HFF-Myc (cell line): ENCODE results near the gene DPEP2.

Source experiments
- DNase-seq: peaks from one replicate; pipeline ENCODE4 v3.0.0-alpha.2; 2011; ENCODE audit warnings: low read depth; ENCODE audit errors: extremely low read depth
- H3K4me3 ChIP-seq: replicated peaks from 2 replicates; pipeline ENCODE4 v1.5.1; 2011; ENCODE audit warnings: low read depth, mild to moderate bottlenecking, control low read depth, low read length
- CTCF ChIP-seq: IDR thresholded peaks from 2 replicates; pipeline ENCODE4 v1.5.1; 2012; ENCODE audit warnings: mild to moderate bottlenecking, low read depth, low read length, control low read depth; ENCODE audit errors: missing control alignments

The DPEP2 gene

GRCh38 chr16:67967183-67967957 is 31.9 kb downstream of the DPEP2 start:
- TF ChIP-seq CTCF = no peak

GRCh38 chr16:67966549-67967182 is 32.6 kb downstream of the DPEP2 start:
- H3K4me3 ChIP-seq = peak overlapping the region; percentile 94
- DNase-seq = peak; percentile 42
- TF ChIP-seq CTCF = no peak

More at GRCh38 chr16:67967183-67967957, 31.9 kb downstream of the DPEP2 start:
- peak overlapping the region; percentile 94 for H3K4me3 ChIP-seq
- no peak for DNase-seq

- no peak for TF ChIP-seq CTCF
- DNase-seq = no peak
- H3K4me3 ChIP-seq = peak overlapping the region; percentile 94
Measured at GRCh38 chr16:67965668-67966548, 33.4 kb downstream of the DPEP2 start.

- TF ChIP-seq CTCF = no peak
- no peak for DNase-seq
- no peak overlapping the region for H3K4me3 ChIP-seq
Measured at GRCh38 chr16:67964477-67965131, 34.7 kb downstream of the DPEP2 start.

GRCh38 chr16:67963662-67964321 is 35.5 kb downstream of the DPEP2 start:
- no peak overlapping the region for H3K4me3 ChIP-seq
- no peak for DNase-seq
- no peak for TF ChIP-seq CTCF

GRCh38 chr16:67963292-67963661 is 36.0 kb downstream of the DPEP2 start:
- no peak for DNase-seq
- H3K4me3 ChIP-seq = no peak overlapping the region
- TF ChIP-seq CTCF = no peak
